ENCODE results near the gene SCN5A.

SCN5A gene

GRCh38 chr3:38647217-38647970, 2.1 kb downstream of the SCN5A start:
- no peak for DNase-seq (ENCODE audit: low read depth, low spot score)

- DNase-seq (ENCODE audit: low read depth, low spot score): no peak
Measured at GRCh38 chr3:38646630-38647029, 2.9 kb downstream of the SCN5A start.

GRCh38 chr3:38646062-38646461, 3.4 kb downstream of the SCN5A start:
- no peak for DNase-seq (ENCODE audit: low read depth, low spot score)

- DNase-seq (ENCODE audit: low read depth, low spot score): no peak
Measured at GRCh38 chr3:38645601-38646000, 3.9 kb downstream of the SCN5A start.

- DNase-seq (ENCODE audit: low read depth, low spot score): no peak
Measured at GRCh38 chr3:38645076-38645475, 4.4 kb downstream of the SCN5A start.

GRCh38 chr3:38644662-38645053, 4.8 kb downstream of the SCN5A start:
- DNase-seq (ENCODE audit: low read depth, low spot score): no peak

- no peak for DNase-seq (ENCODE audit: low read depth, low spot score)
Measured at GRCh38 chr3:38644016-38644661, 5.3 kb downstream of the SCN5A start.

GRCh38 chr3:38643592-38643991, 5.9 kb downstream of the SCN5A start:
- DNase-seq (ENCODE audit: low read depth, low spot score): no peak

- no peak for DNase-seq (ENCODE audit: low read depth, low spot score)
Measured at GRCh38 chr3:38643090-38643489, 6.4 kb downstream of the SCN5A start.

GRCh38 chr3:38641461-38642110, 7.9 kb downstream of the SCN5A start:
- no peak for DNase-seq (ENCODE audit: low read depth, low spot score)

GRCh38 chr3:38640661-38641452, 8.6 kb downstream of the SCN5A start:
- DNase-seq (ENCODE audit: low read depth, low spot score): no peak

- DNase-seq (ENCODE audit: low read depth, low spot score): no peak
Measured at GRCh38 chr3:38638354-38638753, 11.1 kb downstream of the SCN5A start.

- DNase-seq (ENCODE audit: low read depth, low spot score): no peak
Measured at GRCh38 chr3:38637906-38638305, 11.6 kb downstream of the SCN5A start.

- no peak for DNase-seq (ENCODE audit: low read depth, low spot score)
Measured at GRCh38 chr3:38636881-38637280, 12.6 kb downstream of the SCN5A start.

- no peak for DNase-seq (ENCODE audit: low read depth, low spot score)
Measured at GRCh38 chr3:38636464-38636863, 13.0 kb downstream of the SCN5A start.

- no peak for DNase-seq (ENCODE audit: low read depth, low spot score)
Measured at GRCh38 chr3:38634111-38634510, 15.4 kb downstream of the SCN5A start.

- no peak for DNase-seq (ENCODE audit: low read depth, low spot score)
Measured at GRCh38 chr3:38632989-38633388, 16.5 kb downstream of the SCN5A start.

GRCh38 chr3:38630606-38631005, 18.9 kb downstream of the SCN5A start:
- no peak for DNase-seq (ENCODE audit: low read depth, low spot score)

- no peak for DNase-seq (ENCODE audit: low read depth, low spot score)
Measured at GRCh38 chr3:38630070-38630469, 19.4 kb downstream of the SCN5A start.

GRCh38 chr3:38628835-38629234, 20.7 kb downstream of the SCN5A start:
- DNase-seq (ENCODE audit: low read depth, low spot score): no peak

GRCh38 chr3:38627956-38628355, 21.5 kb downstream of the SCN5A start:
- no peak for DNase-seq (ENCODE audit: low read depth, low spot score)

- no peak for DNase-seq (ENCODE audit: low read depth, low spot score)
Measured at GRCh38 chr3:38626171-38626570, 23.3 kb downstream of the SCN5A start.
